Stimulated activated naive CD8-positive, alpha-beta T cell treated with anti-CD3 and anti-CD28 coated beads, Interleukin-15, amount 100 ng/mL, for 72 hours (primary cell): Measurements from ENCODE around the gene CEP83.

Experiments used
- ATAC-seq: fragments of 150-1000 bp; cut with Tn5 transposase; 2 replicates; pipeline ENCODE4 v1.10.0; 2021; ENCODE audit warnings: mild to moderate bottlenecking, moderate library complexity
- DNase-seq, 2 donors: peaks; one replicate each; pipeline ENCODE4 v3.0.0; 2021 to 2022
- H3K27ac Mint-ChIP-seq, 2 donors: one replicate each; pipeline ENCODE4 v1.8.0; 2022; ENCODE audit warnings: mild to moderate bottlenecking in 2 of 2, mixed read lengths in 2 of 2, moderate library complexity in 2 of 2
- H3K27me3 Mint-ChIP-seq: one replicate; pipeline ENCODE4 v1.8.0; 2022; ENCODE audit warnings: mixed read lengths
- H3K4me1 Mint-ChIP-seq: one replicate; pipeline ENCODE4 v1.8.0; 2022; ENCODE audit warnings: mild to moderate bottlenecking, mixed read lengths
- H3K4me3 Mint-ChIP-seq, 2 donors: one replicate each; pipeline ENCODE4 v1.8.0; 2022; ENCODE audit warnings: mild to moderate bottlenecking in 2 of 2, mixed read lengths in 2 of 2, moderate library complexity in 1 of 2
- H3K9me3 Mint-ChIP-seq, 2 donors: one replicate each; pipeline ENCODE4 v1.8.0; 2022; ENCODE audit warnings: mixed read lengths in 2 of 2

Gene CEP83

GRCh38 chr12:94284859-94285258 lies 174.8 kb downstream of the CEP83 start:
- peak overlapping the region in 1 of 2 donors; percentile 92 for H3K27ac Mint-ChIP-seq

GRCh38 chr12:94284046-94284445 lies 175.6 kb downstream of the CEP83 start:
- peak overlapping the region in 1 of 2 donors; percentile 90 for H3K27ac Mint-ChIP-seq
- H3K27me3 Mint-ChIP-seq, result no peaks in the 10 kb centered on the region
- no peak overlapping the region for H3K4me3 Mint-ChIP-seq
- peaks cover 22% of the 10 kb centered on the region for H3K4me1 Mint-ChIP-seq
- H3K9me3 Mint-ChIP-seq, result no peaks in the 10 kb centered on the region
- DNase-seq, result no peak
- ATAC-seq, result no peak

More at GRCh38 chr12:94284859-94285258, 174.8 kb downstream of the CEP83 start:
- no peak for DNase-seq
- ATAC-seq, result no peak
- no peak overlapping the region for H3K4me3 Mint-ChIP-seq
- H3K9me3 Mint-ChIP-seq, result no peaks in the 10 kb centered on the region
- no peaks in the 10 kb centered on the region for H3K27me3 Mint-ChIP-seq
- H3K4me1 Mint-ChIP-seq, result peaks cover 22% of the 10 kb centered on the region

- Mint-ChIP-seq H3K9me3 (no peaks in the 10 kb centered on the region), H3K4me1 (peaks cover 22% of the 10 kb centered on the region), H3K27me3 (no peaks in the 10 kb centered on the region), H3K4me3 (peak overlapping the region; percentile 32 to 39), H3K27ac (peak overlapping the region in 1 of 2 donors; percentile 79)
- ATAC-seq (peak; percentile 71), DNase-seq (no peak)
These were observed 177.0 kb downstream of the CEP83 start for GRCh38 chr12:94282675-94283074.

- Mint-ChIP-seq H3K4me1 (peaks cover 22% of the 10 kb centered on the region), H3K9me3 (no peaks in the 10 kb centered on the region), H3K27me3 (no peaks in the 10 kb centered on the region), H3K4me3 (no peak overlapping the region), H3K27ac (no peak overlapping the region)
- ATAC-seq (no peak), DNase-seq (no peak)
These were observed 179.6 kb downstream of the CEP83 start for GRCh38 chr12:94280063-94280462.

- Mint-ChIP-seq H3K27me3 (no peaks in the 10 kb centered on the region), H3K4me1 (peaks cover 9% of the 10 kb centered on the region), H3K4me3 (no peak overlapping the region), H3K9me3 (no peaks in the 10 kb centered on the region), H3K27ac (no peak overlapping the region)
- ATAC-seq (no peak), DNase-seq (no peak)
These were observed 182.2 kb downstream of the CEP83 start for GRCh38 chr12:94277426-94278000.

GRCh38 chr12:94276725-94277124 lies 182.9 kb downstream of the CEP83 start:
- no peaks in the 10 kb centered on the region for H3K9me3 Mint-ChIP-seq
- ATAC-seq (no peak), DNase-seq (no peak)
- H3K27me3 Mint-ChIP-seq, result no peaks in the 10 kb centered on the region
- no peak overlapping the region for H3K4me3 Mint-ChIP-seq
- peaks cover 9% of the 10 kb centered on the region for H3K4me1 Mint-ChIP-seq
- peak overlapping the region in 1 of 2 donors; percentile 38 for H3K27ac Mint-ChIP-seq

GRCh38 chr12:94273272-94273671 lies 186.4 kb downstream of the CEP83 start:
- Mint-ChIP-seq H3K4me3 (no peak overlapping the region), H3K27me3 (no peaks in the 10 kb centered on the region), H3K9me3 (no peaks in the 10 kb centered on the region), H3K27ac (no peak overlapping the region), H3K4me1 (peaks cover 42% of the 10 kb centered on the region)
- DNase-seq, result no peak
- no peak for ATAC-seq

- Mint-ChIP-seq H3K4me3 (no peak overlapping the region), H3K4me1 (peaks cover 52% of the 10 kb centered on the region), H3K9me3 (no peaks in the 10 kb centered on the region), H3K27ac (no peak overlapping the region), H3K27me3 (no peaks in the 10 kb centered on the region)
- ATAC-seq, result no peak
- no peak for DNase-seq
These were observed 187.4 kb downstream of the CEP83 start for GRCh38 chr12:94272280-94272679.

- H3K9me3 Mint-ChIP-seq, result no peaks in the 10 kb centered on the region
- no peaks in the 10 kb centered on the region for H3K27me3 Mint-ChIP-seq
- peaks cover 61% of the 10 kb centered on the region for H3K4me1 Mint-ChIP-seq
- DNase-seq (no peak), ATAC-seq (peak; percentile 39)
- H3K4me3 Mint-ChIP-seq, result peak overlapping the region in 1 of 2 donors; percentile 46
- H3K27ac Mint-ChIP-seq, result no peak overlapping the region
These were observed 188.3 kb downstream of the CEP83 start for GRCh38 chr12:94271351-94271750.

GRCh38 chr12:94269316-94269999 lies 190.2 kb downstream of the CEP83 start:
- H3K9me3 Mint-ChIP-seq, result no peaks in the 10 kb centered on the region
- no peak for DNase-seq
- peak; percentile 81 for ATAC-seq
- no peak overlapping the region for H3K27ac Mint-ChIP-seq
- no peaks in the 10 kb centered on the region for H3K27me3 Mint-ChIP-seq
- peaks cover 72% of the 10 kb centered on the region for H3K4me1 Mint-ChIP-seq
- H3K4me3 Mint-ChIP-seq, result peak overlapping the region; percentile 60 to 74

- DNase-seq, result no peak
- Mint-ChIP-seq H3K27ac (peak overlapping the region in 1 of 2 donors; percentile 41), H3K9me3 (no peaks in the 10 kb centered on the region), H3K4me1 (peaks cover 87% of the 10 kb centered on the region), H3K27me3 (no peaks in the 10 kb centered on the region), H3K4me3 (peak overlapping the region in 1 of 2 donors; percentile 54)
- peak; percentile 31 for ATAC-seq
These were observed 191.7 kb downstream of the CEP83 start for GRCh38 chr12:94267921-94268471.

GRCh38 chr12:94267537-94267872 lies 192.2 kb downstream of the CEP83 start:
- peaks cover 92% of the 10 kb centered on the region for H3K4me1 Mint-ChIP-seq

GRCh38 chr12:94266796-94267536 lies 192.7 kb downstream of the CEP83 start:
- ATAC-seq (no peak), DNase-seq (no peak)
- Mint-ChIP-seq H3K27ac (peak overlapping the region in 1 of 2 donors; percentile 28), H3K27me3 (no peaks in the 10 kb centered on the region), H3K9me3 (no peaks in the 10 kb centered on the region), H3K4me3 (peak overlapping the region; percentile 46 to 54), H3K4me1 (peaks cover 92% of the 10 kb centered on the region)

More at GRCh38 chr12:94267537-94267872, 192.2 kb downstream of the CEP83 start:
- Mint-ChIP-seq H3K27me3 (no peaks in the 10 kb centered on the region), H3K9me3 (no peaks in the 10 kb centered on the region), H3K4me3 (peak overlapping the region in 1 of 2 donors; percentile 46), H3K27ac (no peak overlapping the region)
- ATAC-seq (no peak), DNase-seq (no peak)

- no peak for DNase-seq
- no peak overlapping the region for H3K27ac Mint-ChIP-seq
These were observed 193.5 kb downstream of the CEP83 start for GRCh38 chr12:94265966-94266745.

GRCh38 chr12:94265539-94265938 lies 194.1 kb downstream of the CEP83 start:
- peak overlapping the region in 1 of 2 donors; percentile 71 for H3K27ac Mint-ChIP-seq
- no peak overlapping the region for H3K4me3 Mint-ChIP-seq
- peaks cover 84% of the 10 kb centered on the region for H3K4me1 Mint-ChIP-seq

More at GRCh38 chr12:94265966-94266745, 193.5 kb downstream of the CEP83 start:
- peaks cover 90% of the 10 kb centered on the region for H3K4me1 Mint-ChIP-seq
- H3K9me3 Mint-ChIP-seq, result no peaks in the 10 kb centered on the region
- H3K27me3 Mint-ChIP-seq, result no peaks in the 10 kb centered on the region
- ATAC-seq, result no peak
- no peak overlapping the region for H3K4me3 Mint-ChIP-seq

More at GRCh38 chr12:94265539-94265938, 194.1 kb downstream of the CEP83 start:
- H3K9me3 Mint-ChIP-seq, result no peaks in the 10 kb centered on the region
- ATAC-seq, result no peak
- no peak for DNase-seq
- no peaks in the 10 kb centered on the region for H3K27me3 Mint-ChIP-seq
